Stimulated activated CD8-positive, alpha-beta memory T cell treated with anti-CD3 and anti-CD28 coated beads, Interleukin-7, amount 100 ng/mL, for 24 hours (primary cell): ENCODE measurements around the gene ABHD2.
"Not testable (repeated sequence)": the region's sequence is repeated elsewhere in the genome, so short reads cannot be mapped to it uniquely, and the experiment has no call there.

Experiments used
- DNase-seq: peaks from one replicate; pipeline ENCODE4 v3.0.0-alpha.2; 2020; ENCODE audit warnings: low read depth

The ABHD2 gene

GRCh38 chr15:89087830-89088604 is at the start of gene ABHD2:
Gene ABHD2, plus strand, starts transcription at chr15:89088456. Its CDS starts 27,872 bp downstream, at chr15:89116328.
- peak; percentile 96 for DNase-seq

- no peak for DNase-seq
These were observed 49.1 kb upstream of the ABHD2 start for GRCh38 chr15:89039142-89039541.

- DNase-seq = no peak
These were observed 46.7 kb upstream of the ABHD2 start for GRCh38 chr15:89041507-89041906.

GRCh38 chr15:89042387-89042786 is 45.9 kb upstream of the ABHD2 start:
- no peak for DNase-seq

- DNase-seq = no peak
These were observed 44.9 kb upstream of the ABHD2 start for GRCh38 chr15:89043031-89044002.

GRCh38 chr15:89049016-89049666 is 39.1 kb upstream of the ABHD2 start:
- not testable (repeated sequence) for DNase-seq

- no peak for DNase-seq
These were observed 36.4 kb upstream of the ABHD2 start for GRCh38 chr15:89051875-89052274.

- no peak for DNase-seq
These were observed 35.8 kb upstream of the ABHD2 start for GRCh38 chr15:89052474-89052873.

GRCh38 chr15:89054873-89055272 is 33.4 kb upstream of the ABHD2 start:
- no peak for DNase-seq

- DNase-seq = peak; percentile 84
These were observed 30.6 kb upstream of the ABHD2 start for GRCh38 chr15:89057506-89058133.

GRCh38 chr15:89058376-89058775 is 29.9 kb upstream of the ABHD2 start:
- DNase-seq = no peak

GRCh38 chr15:89058876-89059405 is 29.3 kb upstream of the ABHD2 start:
- no peak for DNase-seq

GRCh38 chr15:89066280-89066679 is 22.0 kb upstream of the ABHD2 start:
- no peak for DNase-seq

- DNase-seq = no peak
These were observed 20.5 kb upstream of the ABHD2 start for GRCh38 chr15:89067751-89068150.

- no peak for DNase-seq
These were observed 19.9 kb upstream of the ABHD2 start for GRCh38 chr15:89068325-89068784.

- no peak for DNase-seq
These were observed 17.8 kb upstream of the ABHD2 start for GRCh38 chr15:89070197-89071124.

GRCh38 chr15:89071471-89071870 is 16.8 kb upstream of the ABHD2 start:
- no peak for DNase-seq

- no peak for DNase-seq
These were observed 15.9 kb upstream of the ABHD2 start for GRCh38 chr15:89072277-89072869.

- no peak for DNase-seq
These were observed 13.7 kb upstream of the ABHD2 start for GRCh38 chr15:89074402-89075012.
